ENCODE data around the gene YARS2. TPM values are rescaled to one million over a fixed set of nuclear protein-coding genes. Genes with fewer than 3 reads are reported as not detected.

YARS2 gene
- total and polyA plus RNA-seq, 10 donors: 13.2 to 23.5 (median 15.1) TPM

- intact Hi-C loops (cut with DNase I; ENCODE audit: low total_unique reads): no loop called here
- no peak for DNase-seq
- H3K27ac ChIP-seq: no peak overlapping the region
- no peaks in the 10 kb centered on the region for H3K27me3 ChIP-seq (replicated peaks in 1 of 7)
- H3K4me1 ChIP-seq: no peaks in the 10 kb centered on the region
- H3K36me3 ChIP-seq: peaks cover 3 to 100% (median 89%) of the 10 kb centered on the region in 6 donors
- H3K9me3 ChIP-seq: no peaks in the 10 kb centered on the region
- 96 to 98% (median 97%) methylated on average over 10 of the region's 10 CpGs for WGBS, 5 donors
- no peak overlapping the region for H3K4me3 ChIP-seq
- no peak for TF ChIP-seq POLR2AphosphoS5 (IDR thresholded peaks at IDR 0.05)
- no peak for TF ChIP-seq CTCF (IDR thresholded peaks at IDR 0.05 in 8 of 11, conservative IDR thresholded peaks at IDR 0.05 in 3 of 11)
- no peak for TF ChIP-seq POLR2A (IDR thresholded peaks at IDR 0.05)
These were observed 13.6 kb downstream of the YARS2 start for GRCh38 chr12:32742133-32742532.

GRCh38 chr12:32739279-32739678 lies 16.4 kb downstream of the YARS2 start:
- 91 to 98% (median 95%) methylated on average over 2 of the region's 2 CpGs for WGBS, 5 donors
- Histone ChIP-seq H3K4me3 (no peak overlapping the region), H3K4me1 (no peaks in the 10 kb centered on the region), H3K27me3 (replicated peaks in 1 of 7) (no peaks in the 10 kb centered on the region), H3K36me3 (peaks cover 3 to 100% (median 85%) of the 10 kb centered on the region in 6 donors), H3K27ac (no peak overlapping the region), H3K9me3 (no peaks in the 10 kb centered on the region)
- DNase-seq: no peak
- TF ChIP-seq POLR2AphosphoS5 (IDR thresholded peaks at IDR 0.05) (no peak), POLR2A (IDR thresholded peaks at IDR 0.05) (no peak), CTCF (IDR thresholded peaks at IDR 0.05 in 8 of 11, conservative IDR thresholded peaks at IDR 0.05 in 3 of 11) (no peak)
- intact Hi-C loops (cut with DNase I; ENCODE audit: low total_unique reads): no loop called here

- Histone ChIP-seq H3K4me3 (no peak overlapping the region), H3K27ac (no peak overlapping the region), H3K36me3 (peaks cover 0 to 100% (median 81%) of the 10 kb centered on the region in 6 donors), H3K9me3 (no peaks in the 10 kb centered on the region), H3K4me1 (no peaks in the 10 kb centered on the region), H3K27me3 (replicated peaks in 1 of 7) (no peaks in the 10 kb centered on the region)
- DNase-seq: no peak
- TF ChIP-seq POLR2AphosphoS5 (IDR thresholded peaks at IDR 0.05): no peak
- TF ChIP-seq POLR2A (IDR thresholded peaks at IDR 0.05): no peak
- no peak for TF ChIP-seq CTCF (IDR thresholded peaks at IDR 0.05 in 8 of 11, conservative IDR thresholded peaks at IDR 0.05 in 3 of 11)
- WGBS, 5 donors: 93 to 100% (median 94%) methylated on average over 2 of the region's 2 CpGs
- intact Hi-C loops (cut with DNase I; ENCODE audit: low total_unique reads): no loop called here
These were observed 18.0 kb downstream of the YARS2 start for GRCh38 chr12:32737715-32738114.

- no peak overlapping the region for H3K27ac ChIP-seq
- H3K4me3 ChIP-seq: no peak overlapping the region
- 83 to 90% (median 88%) methylated on average over 3 of the region's 3 CpGs for WGBS, 5 donors
- no peaks in the 10 kb centered on the region for H3K27me3 ChIP-seq (replicated peaks in 1 of 7)
- TF ChIP-seq POLR2AphosphoS5 (IDR thresholded peaks at IDR 0.05) (no peak), CTCF (IDR thresholded peaks at IDR 0.05 in 8 of 11, conservative IDR thresholded peaks at IDR 0.05 in 3 of 11) (no peak), POLR2A (IDR thresholded peaks at IDR 0.05) (no peak)
- intact Hi-C loops (cut with DNase I; ENCODE audit: low total_unique reads): no loop called here
- no peaks in the 10 kb centered on the region for H3K4me1 ChIP-seq
- no peak for DNase-seq
- no peaks in the 10 kb centered on the region for H3K9me3 ChIP-seq
- peaks cover 0 to 100% (median 80%) of the 10 kb centered on the region in 6 donors for H3K36me3 ChIP-seq
These were observed 19.3 kb downstream of the YARS2 start for GRCh38 chr12:32736445-32736844.

Measured in spleen (tissue), 11 donors.